GM19395 (cell line): Measurements from ENCODE around the gene ADORA1.

Source experiments
- ATAC-seq: cut with Tn5 transposase; IDR thresholded peaks from one replicate; pipeline ENCODE4 v1.9.1; 2021; ENCODE audit warnings: mild to moderate bottlenecking, moderate library complexity; ENCODE audit not compliant: unreplicated experiment

Gene ADORA1

DNA sequence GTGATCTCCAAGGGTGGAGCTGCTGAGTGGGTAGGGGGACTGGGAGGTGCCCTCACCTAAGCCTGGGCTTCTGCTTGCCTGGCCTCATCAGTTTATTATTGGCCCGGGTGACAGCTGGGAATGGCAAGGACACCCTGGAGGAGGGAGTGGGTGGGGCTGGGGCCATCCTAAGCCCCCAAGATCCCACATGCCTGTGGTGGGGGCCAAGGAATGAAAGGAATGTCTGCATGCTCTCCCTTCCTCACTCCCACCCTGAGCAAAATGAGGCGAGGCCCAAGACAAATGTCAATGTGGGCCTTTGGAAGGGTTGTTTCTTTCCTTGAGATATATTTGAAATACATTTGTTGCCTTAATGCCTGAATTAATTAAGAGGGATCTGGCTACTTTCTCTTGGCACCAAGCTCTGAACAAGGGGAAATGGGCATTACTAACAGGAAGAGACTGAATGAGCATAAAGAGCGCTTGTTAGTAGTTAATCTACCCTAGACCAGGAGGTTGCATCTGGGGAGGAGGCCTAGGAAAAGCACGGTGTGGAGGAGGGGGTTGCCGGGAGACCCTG, 78.7 kb downstream of the ADORA1 start:
- ATAC-seq = no peak

GRCh38 chr1:203207751-203208150, 80.2 kb downstream of the ADORA1 start:
- ATAC-seq = no peak

DNA sequence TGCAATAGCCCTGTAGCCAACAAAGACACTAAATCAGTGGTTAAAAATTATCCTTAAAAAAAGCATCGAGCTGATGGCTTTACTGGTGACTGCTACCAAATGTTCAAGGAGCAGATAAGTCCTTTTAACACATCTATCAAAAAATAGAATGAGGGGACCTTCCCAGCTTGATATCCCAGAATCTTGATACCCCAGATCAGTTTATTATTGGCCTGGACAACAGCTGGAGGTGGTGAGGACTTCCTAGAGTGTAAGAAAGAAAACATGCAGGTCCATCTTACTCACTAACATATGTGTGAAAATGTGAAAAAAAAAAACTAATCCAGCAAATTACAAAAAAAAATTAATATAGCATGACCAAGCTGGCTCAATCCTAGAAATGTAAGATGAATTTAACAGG, 80.7 kb downstream of the ADORA1 start:
- no peak for ATAC-seq

DNA sequence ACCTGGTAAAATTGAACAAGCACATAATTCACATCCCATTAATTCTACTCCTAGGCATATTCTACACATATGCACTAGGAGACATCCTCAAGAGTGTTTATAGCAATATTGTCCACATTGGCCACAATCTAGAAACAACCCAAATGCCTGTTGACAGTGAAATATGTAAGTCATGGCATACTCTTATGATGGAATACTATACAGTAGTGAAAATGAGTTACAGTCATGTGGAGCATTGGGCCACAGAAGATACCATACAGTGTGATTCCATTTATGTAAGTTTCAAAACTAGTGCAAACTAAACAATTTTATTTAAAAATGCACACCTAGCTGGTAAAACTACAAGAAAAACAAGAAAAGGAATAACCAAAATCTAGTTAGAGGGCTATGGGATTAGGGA, 82.8 kb downstream of the ADORA1 start:
- ATAC-seq = no peak

- no peak for ATAC-seq
These were observed 83.5 kb downstream of the ADORA1 start for GRCh38 chr1:203210988-203211387.

DNA sequence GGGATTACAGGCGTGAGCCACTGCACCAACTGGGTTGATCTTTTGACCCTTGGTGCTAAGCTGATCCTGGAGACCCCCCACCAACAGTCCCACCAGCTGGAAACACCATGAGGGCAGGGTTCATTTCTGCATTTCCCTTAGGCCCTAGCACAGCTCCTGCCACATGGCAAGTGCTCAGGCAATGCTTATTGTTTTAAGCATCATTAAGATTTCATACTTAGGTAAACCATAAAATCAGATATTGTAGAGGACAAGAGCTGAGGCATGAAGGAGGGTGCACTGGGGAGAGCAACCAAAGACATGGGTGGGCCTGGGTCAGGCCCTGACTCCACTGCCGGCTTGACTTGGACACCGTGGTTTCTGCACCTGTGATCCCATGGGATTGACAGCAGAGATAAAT, 84.3 kb downstream of the ADORA1 start:
- ATAC-seq = no peak

GRCh38 chr1:203213126-203213525, 85.6 kb downstream of the ADORA1 start:
- ATAC-seq = no peak

DNA sequence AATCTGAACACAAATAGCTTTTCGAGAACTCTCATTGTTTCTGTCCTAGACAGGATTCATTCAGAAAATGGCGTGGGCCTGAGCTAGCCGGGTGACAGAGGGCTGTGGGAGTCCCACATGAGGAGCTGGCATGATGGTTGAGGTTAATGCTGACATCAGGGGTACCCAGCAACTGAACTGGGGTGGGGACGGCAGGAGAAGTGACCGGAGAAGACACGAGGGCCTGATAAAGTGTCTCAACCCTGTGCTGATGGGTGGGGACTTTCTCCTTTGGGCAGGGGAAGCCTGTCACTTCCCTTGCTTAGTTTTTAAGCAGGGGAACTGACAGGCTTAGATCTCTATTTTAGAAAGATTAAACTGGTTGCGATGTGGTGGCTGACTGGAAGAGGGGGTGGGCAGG, 87.3 kb downstream of the ADORA1 start:
- no peak for ATAC-seq

DNA sequence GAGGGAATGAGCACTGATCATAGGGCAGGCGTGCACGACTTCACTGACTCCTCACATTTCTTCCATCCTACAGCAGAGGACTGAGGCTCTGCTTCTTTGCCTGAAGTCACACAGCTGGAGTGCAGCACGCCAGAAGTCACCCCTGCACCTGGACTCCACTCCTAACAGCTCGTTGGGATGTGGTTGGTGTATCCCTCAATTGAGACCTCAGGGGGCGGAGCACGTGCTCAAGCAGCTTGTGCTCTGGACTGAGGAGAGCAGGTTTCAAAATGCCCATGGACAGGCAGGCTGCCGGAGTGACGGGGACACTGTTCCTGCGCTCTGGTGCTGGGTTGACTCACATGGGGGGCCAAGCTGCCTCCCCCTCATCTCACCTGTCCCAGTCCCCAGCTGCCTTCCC, 88.0 kb downstream of the ADORA1 start:
- no peak for ATAC-seq

DNA sequence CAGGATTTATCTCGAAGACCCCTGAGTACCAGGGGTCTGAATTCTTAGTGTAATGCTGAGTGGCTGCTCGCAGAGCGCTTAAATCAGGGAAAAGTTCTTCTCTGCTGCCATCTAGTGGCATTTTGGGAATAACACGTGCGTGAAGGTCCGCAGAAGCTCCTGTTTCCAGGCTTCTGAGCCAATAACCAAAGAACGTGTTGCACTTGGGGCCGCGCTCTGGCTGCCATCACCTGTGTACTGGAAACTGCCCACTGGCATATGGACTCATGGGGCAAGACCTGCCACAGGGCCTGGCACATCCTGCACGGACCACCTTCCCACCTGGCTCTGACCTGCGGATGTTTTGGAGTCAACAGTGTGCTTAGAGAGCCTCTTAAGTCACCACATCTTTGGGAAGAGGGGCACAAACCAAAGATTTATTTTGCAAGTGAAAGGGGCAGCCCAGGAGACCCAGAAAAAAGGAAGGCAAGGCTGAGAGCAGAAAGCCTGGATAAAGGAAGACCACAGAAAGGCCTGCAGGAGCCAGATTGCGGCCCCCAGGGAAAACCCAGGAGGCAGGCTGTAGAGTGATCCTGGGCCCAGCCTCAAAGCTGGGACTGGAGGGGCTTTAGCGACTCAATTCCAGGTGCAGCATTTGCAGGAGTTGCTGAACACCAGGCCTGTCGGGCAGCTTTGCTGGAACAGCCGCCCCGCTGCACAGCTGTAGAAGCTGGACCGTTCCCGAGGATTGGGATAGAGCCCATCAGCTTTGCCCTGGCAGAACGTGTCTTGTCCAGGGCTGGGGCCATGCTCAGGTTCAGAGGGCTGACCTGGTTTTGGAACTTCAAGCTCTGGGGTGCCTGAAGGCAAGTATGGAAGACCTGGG, 89.0 kb downstream of the ADORA1 start:
- ATAC-seq = no peak
